Measurements from ENCODE around the gene NEK1.

DNA sequence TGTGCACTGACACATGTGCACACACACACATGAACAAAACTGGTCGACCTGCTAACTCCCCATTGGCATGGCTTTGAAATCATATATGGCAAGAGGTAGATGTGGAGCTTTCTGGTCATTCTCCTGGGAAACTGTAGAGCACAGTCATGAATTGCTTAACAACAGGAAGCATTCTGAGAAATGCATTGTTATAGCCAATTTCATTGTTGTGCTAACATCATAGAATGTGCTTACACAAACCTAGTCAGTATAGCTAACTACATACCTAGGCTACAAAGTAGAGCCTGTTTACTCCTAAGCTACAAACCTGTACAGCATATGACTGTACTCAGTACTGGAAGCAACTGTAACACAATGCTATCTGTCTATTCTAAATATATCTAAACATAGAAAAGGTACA is 207.4 kb downstream of the NEK1 start:
- TF ChIP-seq POLR2A (IDR thresholded peaks at IDR 0.05; ENCODE audit: low read depth, low read length) (no peak), POLR2AphosphoS5 (IDR thresholded peaks at IDR 0.05; ENCODE audit: low read depth, low read length) (no peak)
